GF-D8 (cell line): ENCODE data around the gene NR0B1.

Source experiments
- DNase-seq: peaks from one replicate; lab custom pipeline; 2025; lab: John Stamatoyannopoulos, UW

Gene NR0B1, protein sequence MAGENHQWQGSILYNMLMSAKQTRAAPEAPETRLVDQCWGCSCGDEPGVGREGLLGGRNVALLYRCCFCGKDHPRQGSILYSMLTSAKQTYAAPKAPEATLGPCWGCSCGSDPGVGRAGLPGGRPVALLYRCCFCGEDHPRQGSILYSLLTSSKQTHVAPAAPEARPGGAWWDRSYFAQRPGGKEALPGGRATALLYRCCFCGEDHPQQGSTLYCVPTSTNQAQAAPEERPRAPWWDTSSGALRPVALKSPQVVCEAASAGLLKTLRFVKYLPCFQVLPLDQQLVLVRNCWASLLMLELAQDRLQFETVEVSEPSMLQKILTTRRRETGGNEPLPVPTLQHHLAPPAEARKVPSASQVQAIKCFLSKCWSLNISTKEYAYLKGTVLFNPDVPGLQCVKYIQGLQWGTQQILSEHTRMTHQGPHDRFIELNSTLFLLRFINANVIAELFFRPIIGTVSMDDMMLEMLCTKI

DNA sequence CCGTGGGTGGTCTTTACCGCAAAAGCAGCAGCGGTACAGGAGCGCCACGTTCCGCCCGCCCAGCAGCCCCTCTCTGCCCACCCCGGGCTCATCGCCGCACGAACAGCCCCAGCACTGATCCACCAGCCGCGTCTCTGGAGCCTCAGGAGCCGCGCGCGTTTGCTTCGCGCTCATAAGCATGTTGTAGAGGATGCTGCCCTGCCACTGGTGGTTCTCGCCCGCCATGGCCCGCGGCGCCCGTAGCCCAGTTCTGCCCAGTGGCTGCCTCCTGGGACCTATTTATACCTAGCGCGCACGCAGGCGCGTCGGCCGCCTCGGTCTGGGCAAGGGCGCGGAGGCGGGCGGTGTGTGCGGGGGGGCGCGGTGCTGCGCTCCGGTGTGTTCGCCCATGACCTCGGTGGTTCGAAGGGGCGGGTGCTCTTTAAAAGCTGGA, at the start of gene NR0B1:
TSS of gene NR0B1 (minus strand) at position 252 of the 433 bp plus-strand sequence. CDS start at position 225, 27 bp downstream.
- DNase-seq: no peak

DNA sequence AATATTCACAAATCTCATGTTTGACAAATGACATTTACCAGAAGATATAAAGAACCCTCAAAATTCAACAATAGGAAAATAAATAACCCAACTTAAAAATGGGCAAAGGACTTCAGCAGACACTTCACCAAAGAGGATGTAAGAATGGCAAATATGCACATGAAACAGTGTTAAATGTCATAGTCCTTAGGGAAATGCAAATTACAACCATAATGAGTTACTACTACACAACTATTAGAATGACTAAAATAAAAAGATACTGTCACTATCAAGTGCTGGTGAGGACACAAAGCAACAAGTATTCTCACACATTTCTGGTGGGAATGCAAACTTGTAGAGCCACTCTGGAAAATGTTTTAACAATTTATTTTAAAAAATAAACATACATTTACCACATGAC, 40.8 kb upstream of the NR0B1 start:
- DNase-seq: no peak

DNA sequence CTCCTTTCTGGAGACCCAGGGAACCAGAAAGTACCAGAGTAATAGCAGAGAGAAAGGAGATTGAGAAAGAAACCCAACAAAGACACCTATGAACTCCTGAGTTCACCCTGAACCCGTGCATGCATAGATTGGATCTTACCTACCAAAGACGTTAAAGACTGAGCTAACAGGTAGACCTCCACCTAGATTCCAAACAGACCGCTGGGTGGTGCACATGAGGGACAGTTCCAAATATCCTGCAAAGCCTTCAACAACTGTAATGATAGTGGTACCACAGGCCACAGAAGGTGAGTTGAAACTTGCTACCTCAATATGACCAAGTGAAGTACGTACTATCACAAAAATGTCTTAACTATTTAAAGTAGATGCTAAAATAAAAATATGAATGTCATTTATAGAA, 34.0 kb upstream of the NR0B1 start:
- DNase-seq: no peak

DNA sequence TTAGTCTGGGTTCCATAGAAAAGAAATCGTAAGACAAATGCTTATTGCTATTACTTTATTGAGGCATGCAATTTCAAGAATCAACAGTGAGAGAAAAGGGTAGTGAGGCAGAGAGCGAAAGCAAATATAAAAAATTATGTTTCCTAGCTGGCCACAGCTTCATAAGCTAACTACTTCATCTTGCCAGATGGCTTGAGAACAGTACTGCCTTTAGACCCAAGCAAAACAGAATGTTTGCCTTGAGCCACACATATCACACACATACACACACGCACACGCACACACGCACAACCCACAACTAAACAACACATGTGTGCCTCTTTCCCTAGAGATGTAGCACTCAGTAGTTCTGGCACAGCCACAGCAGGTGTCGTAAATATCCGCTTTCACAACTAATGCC, 31.6 kb upstream of the NR0B1 start:
- no peak for DNase-seq

DNA sequence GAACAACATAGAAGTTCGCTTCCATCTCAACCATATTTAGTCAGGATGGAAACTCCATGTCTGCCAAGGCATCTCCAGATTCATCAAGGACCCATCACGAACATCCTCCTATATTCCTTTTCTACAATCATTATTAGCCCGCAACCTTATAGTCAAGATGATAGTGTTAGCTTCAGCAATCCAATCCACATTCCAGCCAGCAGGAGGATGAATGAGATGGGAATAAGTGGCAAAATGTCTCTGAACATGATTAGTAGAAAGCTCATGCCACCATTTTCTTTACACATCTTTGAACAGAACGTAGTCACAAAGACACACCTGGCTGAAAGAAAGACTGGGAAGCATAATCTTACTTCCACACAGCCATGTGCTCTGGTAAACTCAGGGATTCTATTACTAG, 18.6 kb upstream of the NR0B1 start:
- DNase-seq: no peak

DNA sequence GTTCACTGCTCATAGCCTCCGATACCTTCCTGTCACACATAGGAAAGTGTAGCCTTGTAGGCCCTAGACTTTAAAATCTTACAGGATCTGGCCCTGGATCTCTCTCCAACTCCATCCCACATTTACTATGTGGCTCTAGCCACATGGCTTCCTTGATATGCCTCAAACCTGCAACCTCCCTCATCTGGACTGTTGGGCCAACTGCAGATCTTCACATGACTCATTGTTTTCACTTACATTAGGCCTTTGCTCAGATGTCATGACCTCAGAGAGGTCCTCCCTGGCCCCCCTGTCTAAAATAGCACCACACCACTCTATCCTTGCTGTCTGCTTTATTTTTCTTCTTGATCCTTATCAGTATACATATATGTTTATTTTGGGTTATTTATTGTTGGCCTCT, 8.1 kb upstream of the NR0B1 start:
- no peak for DNase-seq

DNA sequence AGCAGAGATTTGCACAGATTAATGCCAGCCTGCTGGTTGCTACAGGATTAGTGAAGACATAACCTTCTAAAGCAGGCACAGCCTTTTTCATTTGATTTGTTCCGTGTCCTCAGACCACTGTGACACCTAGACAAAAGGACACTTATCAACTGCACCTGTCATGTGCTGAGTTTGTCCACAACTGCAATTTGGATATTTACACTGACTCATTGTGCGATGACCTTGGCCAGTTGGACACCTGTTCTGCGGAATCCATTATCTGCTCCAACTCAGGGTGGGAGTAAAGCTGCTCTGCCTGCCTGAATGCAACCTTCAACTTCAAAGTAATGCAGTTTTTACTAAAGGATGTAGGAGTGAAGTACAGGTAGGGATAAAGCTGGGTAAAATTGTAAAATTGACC, 4.1 kb upstream of the NR0B1 start:
- no peak for DNase-seq

DNA sequence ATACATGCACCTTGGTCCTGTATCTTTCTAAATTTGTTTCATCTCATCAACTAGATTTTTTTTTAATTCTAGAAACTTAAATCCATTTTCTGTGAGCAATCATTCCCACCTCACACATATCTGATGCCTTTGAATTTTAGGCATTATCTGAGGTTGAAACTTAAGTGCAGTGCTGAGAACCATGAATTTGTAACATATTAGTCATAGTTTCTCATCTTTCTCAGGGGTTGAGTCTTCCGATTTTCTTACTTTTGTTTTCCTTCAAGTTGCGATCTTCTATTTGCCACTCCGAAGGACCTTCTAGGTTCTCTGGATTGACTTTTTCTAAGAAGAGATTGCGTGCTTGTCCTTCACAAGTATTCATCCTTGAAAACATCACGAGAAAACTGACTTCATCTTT, 3.7 kb upstream of the NR0B1 start:
- no peak for DNase-seq

DNA sequence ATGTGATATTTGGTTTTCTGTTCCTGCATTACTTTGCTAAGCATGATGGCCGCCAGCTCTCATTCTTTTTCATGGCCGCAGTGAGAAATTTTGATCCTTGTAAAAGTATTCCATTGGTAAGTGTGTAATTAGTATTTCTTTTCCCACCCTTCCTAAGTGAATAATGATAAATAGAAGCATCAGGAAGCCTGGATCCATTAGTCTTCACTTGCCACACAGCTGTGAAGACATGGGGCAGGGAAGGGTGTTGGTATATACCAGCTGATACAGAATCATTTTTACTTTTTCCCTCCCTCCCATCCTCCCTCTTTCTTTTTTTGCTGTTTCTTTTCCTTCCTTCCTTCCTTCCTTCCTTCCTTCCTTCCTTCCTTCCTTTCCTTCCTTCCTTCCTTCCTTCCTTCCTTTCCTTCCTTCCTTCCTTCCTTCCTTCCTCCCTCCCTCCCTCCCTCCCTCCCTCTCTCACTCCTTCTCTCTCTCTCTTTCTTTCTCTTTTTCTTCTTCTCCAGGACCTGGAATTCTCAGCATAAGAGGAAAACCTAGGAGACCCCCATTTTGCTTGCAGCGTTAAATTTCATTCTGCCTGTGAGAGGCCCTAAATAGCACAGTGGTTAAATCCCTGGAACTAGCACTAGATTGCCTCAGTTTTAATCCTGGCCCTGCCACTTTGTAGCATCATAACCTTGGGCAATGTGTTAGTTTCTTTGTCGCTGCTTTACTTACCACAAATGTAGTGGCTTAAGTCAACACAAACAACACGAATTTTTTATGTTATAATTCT, 1.4 kb upstream of the NR0B1 start:
- no peak for DNase-seq

DNA sequence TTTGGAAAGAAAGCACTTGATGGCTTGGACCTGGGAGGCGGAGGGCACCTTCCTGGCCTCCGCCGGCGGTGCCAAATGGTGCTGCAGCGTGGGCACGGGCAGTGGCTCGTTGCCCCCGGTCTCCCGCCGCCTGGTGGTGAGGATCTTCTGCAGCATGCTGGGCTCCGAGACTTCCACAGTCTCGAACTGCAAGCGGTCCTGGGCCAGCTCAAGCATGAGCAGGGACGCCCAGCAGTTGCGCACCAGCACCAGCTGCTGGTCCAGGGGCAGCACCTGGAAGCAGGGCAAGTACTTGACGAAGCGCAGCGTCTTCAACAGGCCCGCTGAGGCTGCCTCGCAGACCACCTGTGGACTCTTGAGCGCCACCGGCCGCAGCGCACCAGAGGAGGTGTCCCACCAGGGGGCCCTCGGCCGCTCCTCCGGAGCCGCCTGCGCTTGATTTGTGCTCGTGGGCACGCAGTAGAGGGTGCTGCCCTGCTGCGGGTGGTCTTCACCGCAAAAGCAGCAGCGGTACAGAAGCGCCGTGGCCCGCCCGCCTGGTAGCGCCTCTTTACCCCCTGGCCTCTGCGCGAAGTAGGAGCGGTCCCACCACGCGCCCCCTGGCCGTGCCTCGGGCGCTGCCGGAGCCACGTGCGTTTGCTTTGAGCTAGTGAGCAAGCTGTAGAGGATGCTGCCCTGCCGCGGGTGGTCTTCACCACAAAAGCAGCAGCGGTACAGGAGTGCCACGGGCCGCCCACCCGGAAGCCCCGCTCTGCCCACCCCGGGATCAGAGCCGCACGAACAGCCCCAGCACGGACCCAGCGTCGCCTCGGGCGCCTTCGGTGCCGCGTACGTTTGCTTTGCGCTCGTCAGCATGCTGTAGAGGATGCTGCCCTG, 689 bp downstream of the NR0B1 start:
- DNase-seq: no peak

DNA sequence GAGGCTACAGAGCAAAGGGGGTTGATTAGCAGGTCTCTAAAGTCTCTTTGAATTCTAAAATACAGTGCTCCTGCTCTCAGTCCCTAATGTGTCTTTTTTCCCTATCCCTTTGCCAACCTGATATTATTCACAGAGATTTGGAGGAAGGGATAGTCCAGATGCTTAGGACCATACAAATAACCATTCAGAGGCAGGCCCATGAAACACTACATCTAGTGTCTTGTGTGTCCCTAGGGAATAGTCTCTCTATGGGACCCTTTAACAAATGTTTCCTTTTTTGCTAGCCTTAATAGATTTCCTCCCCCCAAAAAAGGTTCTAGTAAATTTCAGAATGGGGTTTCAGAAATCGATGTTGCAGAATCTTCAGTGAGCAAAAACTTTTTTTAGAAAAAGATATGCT, 1.7 kb downstream of the NR0B1 start:
- no peak for DNase-seq

DNA sequence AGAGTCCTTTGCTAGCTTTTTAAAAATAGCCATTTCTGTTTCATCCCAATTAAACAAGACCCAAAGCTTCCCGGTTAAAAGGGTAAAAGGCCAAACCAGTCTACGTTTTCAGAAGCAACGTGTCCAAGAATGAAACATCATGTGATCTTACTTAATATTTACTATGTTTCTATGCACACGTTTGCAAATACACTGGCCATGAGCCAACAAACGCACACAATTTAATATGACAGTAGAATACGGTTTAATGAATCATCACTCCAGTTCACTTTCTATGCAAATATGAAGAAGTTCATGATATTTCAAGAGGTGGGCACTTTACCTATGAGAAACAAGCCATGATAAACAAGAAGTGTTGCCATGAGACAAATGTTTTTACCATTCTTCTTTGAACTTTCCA, 4.3 kb downstream of the NR0B1 start:
- no peak for DNase-seq

DNA sequence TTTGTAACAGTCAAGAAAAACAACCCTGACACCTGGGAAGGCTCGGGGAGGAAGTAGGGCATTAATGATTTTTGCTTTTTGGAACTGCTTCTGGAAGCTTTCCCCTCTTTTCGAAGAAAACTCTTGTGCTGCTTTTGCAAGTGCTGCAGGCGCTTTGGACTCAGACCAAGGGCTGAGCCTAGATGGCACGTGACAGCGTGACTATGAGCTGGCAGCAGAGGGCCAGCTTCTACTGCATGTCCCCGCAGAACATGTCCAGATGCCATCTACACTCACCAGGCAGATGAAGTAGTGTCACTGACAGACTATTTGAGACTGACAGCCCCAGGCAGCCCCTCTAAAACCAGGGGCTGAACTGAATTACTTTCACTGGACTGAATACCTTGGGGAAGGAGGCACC, 6.2 kb downstream of the NR0B1 start:
- DNase-seq: no peak

DNA sequence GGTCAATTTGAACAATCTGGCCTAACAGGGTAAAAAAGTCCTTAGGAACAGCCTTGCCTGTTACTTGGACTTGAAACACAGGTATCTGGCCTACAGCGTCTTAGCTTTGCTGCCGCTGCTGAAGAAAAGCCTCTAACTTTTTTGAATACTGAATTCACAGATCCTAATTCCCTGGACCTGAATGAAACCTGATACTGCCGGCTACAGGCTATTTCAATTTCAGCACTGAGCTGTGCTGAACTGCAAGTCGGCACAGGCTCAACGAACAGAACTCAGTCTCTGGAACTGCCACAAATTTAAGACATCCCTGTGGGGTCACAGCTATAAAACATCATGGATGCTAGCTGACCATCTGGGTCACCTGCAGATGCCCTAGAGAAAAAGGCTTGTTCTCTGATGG, 7.2 kb downstream of the NR0B1 start:
- DNase-seq: no peak

DNA sequence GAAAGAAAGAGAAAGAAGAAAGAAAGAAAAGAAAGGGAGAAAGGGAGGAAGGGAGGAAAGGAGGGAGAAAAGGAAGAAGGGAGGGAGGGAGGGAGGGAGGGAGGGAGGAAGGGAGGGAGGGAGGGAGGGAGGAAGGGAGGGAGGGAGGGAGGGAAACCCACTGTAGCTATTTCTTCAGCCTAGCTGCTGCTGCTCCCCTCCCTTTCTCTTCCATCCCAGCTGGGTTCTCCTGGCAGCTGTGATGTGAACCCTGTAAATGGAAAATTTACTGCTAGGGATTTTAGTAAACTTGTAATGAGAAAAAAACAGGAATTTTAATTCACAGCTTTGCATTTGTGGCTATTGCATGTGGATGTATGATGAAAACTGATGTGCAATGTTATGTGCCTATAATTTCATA, 8.0 kb downstream of the NR0B1 start:
- no peak for DNase-seq

DNA sequence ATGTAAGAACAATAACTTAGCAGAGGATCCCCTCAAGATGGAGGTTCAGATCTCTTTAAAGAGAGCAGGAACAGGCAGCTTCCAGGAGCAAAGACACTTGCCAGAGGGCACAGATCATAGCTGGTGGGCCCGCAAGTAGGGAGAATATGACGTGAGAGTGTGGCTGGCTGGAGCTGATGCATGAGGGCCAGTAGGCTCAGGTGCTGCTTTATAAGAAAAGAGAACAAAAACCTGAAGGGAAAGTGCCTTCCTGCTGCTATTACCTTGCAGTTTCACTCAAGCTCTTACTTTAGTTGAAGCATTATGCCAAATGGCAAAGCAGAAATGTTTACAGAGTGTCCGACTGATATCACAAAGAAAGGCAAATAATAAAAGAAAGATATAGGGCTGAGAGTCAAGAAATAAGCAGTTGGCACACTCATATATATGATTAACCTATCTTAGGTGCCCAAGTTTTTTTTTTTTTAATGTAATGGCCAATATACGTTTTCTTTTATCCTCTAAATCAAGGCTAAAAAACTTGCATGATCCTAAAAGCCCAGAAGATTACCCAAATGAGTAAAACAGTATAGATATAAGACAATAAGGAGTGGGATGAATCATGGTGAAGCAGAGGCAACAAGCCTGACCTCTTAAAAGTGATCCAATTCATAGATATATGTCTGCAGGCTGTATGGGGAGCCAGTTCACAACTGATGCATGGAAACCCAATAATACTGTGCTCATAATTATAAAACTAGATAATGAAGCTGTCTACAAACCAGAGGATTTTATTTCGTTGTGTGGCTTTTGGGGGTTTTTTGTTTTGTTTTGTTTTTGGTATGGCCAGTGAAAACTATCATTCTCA, 12.6 kb downstream of the NR0B1 start:
- DNase-seq: no peak

DNA sequence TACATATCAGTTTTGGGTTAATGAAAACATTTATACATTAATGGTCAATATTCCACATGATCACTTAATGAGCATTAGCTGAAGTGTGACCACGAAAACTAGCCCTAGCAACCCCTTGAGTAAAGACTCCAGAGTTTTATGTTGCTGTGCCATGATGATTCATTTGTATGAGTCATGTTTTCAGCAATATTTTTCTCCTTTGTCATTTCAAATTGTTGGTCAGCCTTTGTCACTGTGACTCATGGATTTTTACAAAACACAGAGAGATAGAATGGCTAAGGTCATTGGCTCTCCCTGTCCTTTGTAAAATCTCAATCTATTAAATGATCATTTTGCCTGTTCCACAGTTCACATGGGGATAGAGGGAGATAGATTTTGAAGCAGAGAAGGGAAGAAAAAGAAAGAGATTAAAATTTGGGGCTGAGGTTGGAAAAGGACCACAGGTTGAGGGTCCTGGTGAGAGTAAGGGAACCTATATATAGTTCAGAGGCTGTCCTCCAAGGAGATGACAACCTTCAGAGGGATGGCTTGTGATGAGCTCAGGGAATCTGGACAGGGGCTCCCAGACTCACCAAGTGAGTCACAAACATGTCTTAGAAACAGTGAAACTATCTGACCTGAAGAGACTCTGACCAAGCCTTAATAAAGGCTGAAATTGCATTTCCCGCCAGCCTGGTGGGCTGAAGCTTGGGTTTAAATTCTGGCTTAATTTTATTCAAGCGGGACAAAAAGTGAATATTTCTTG, 25.6 kb downstream of the NR0B1 start:
- no peak for DNase-seq

DNA sequence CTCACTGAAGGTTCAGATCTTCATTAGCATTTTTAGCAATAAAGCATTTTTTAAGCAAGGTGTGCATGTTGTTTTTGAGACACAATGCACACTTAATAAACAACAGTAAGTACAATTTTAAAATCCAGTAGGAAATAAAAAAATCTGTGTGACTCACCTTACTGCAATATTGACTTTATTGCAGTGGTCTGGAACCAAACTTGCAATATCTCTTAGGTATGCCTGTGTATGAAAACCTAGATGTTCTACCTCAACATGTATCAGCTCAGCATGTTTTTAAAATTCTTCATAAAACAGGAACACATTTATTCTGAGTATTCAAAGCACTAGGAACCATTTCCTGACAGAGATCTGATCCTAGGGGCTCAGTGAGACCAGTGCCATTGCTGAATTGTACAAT, 26.7 kb downstream of the NR0B1 start:
- no peak for DNase-seq

DNA sequence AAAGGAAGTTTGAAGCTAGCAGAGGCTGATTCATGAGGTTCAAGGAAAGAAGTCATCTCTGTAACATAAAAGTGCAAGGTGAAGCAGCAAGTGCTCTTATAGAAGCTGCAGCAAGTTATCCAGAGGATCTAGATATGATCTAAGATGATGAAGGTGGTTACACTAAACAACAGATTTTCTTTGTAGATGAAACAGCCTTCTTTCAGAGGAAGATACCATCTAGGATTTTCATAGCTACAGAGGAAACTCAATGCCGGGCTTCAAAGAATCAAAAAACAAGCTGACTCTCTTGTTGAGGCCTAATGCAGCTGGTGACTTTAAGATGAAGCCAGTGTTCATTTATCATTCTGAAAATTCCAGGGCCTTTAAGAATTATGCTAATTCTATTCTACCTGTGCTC, 28.8 kb downstream of the NR0B1 start:
- no peak for DNase-seq

DNA sequence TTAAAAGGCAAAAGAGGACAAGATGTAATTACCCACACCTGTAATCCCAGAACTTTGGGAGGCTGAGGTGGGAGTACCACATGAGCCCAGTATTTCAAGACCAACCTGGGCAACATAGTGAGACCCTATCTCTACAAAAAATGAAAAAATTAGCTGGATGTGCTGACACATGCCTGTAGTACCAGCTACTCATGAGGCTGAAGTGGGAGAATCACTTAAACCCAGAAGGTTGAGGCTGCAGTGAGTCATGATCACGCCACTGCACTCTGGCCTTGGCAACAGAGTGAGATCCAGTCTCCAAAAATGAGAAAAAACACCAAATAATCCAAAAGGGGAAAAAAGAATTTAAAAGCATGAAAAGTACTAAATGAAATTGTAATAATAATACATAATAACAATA, 30.8 kb downstream of the NR0B1 start:
- no peak for DNase-seq

DNA sequence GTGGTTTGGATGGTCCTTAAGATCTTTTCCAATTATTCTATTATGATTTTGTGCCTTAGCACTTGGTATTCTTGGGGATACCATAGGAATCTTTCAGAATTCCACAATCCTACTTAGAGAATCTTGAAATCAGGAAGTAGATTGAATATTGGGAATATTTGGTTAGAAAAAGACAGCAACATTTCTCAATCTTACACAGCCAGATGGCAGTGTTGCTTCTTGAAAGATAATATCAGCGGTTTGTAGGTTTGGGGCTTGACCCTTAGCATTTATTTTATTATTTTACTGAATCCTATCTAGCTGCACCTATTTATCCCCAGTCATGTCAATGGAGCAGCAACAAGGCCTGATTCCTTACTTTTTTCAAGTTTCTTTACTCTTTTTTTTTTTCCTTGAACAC, 33.7 kb downstream of the NR0B1 start:
- DNase-seq: no peak
